Measurements from ENCODE around the gene ERG.

DNA sequence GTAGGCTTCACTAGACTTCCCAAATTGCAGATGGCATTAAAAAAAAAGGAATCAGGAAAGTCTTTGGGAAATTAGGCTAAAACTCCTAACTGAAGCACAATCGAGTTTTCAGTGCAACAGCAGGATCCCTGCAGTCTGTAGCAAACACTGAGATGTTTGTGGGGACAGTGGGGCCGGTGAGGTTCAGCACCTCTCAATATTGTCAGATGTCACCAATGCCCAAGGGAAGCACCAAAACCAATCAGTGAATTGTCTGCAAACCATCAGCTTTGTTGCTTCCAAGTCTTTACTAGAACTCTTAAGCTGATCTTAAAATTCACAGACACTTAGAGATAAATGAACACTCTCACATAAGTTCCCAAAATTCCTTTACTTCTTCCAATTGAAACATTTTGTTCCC lies 2.6 kb downstream of the ERG start:
- TF ChIP-seq GATA2 (IDR thresholded peaks at IDR 0.05; ENCODE audit: low read depth, low read length) (no peak), GATA3 (IDR thresholded peaks at IDR 0.05; ENCODE audit: low read depth, low read length) (no peak)

Data from SH-SY5Y (cell line).